Transverse colon (tissue), 4 donors: Measurements from ENCODE around the gene GRIN2C. TPM values are rescaled to one million over a fixed set of nuclear protein-coding genes. Genes with fewer than 3 reads are reported as not detected.
A peak's percentile ranks its signal among the peaks of the same experiment; 100 is the strongest.

Source experiments
- DNase-seq: peaks from one replicate; pipeline ENCODE4 v3.0.0-alpha.2; 2019
- H3K27ac ChIP-seq, 4 donors: fragments of 200-600 bp; sonication (generic); 2 replicates each; pipeline ENCODE4 v1.5.1; 2016 to 2018; ENCODE audit warnings: inconsistent platforms in 4 of 4
- H3K27me3 ChIP-seq: fragments of 200-600 bp; sonication (generic); 2 replicates; pipeline ENCODE4 v1.5.1; 2017; ENCODE audit warnings: inconsistent platforms
- H3K36me3 ChIP-seq, 4 donors: fragments of 200-600 bp; sonication (generic); 2 replicates each; pipeline ENCODE4 v1.5.1; 2017 to 2019; ENCODE audit warnings: inconsistent platforms in 4 of 4
- H3K4me1 ChIP-seq, 4 donors: fragments of 200-600 bp; sonication (generic); 2 replicates each; pipeline ENCODE4 v1.5.1; 2017 to 2020; ENCODE audit warnings: inconsistent platforms in 4 of 4
- H3K4me3 ChIP-seq, 4 donors: fragments of 200-600 bp; sonication (generic); 1 replicate in 1 of 4; 2 replicates in 3 of 4; pipeline versions ENCODE4 v1.5.1 to v1.6.1; 2017 to 2019; ENCODE audit warnings: inconsistent platforms in 4 of 4
- H3K9me3 ChIP-seq, 2 donors: fragments of 200-600 bp; sonication (generic); 2 replicates each; pipeline ENCODE4 v1.5.1; 2017 to 2019; ENCODE audit warnings: inconsistent platforms in 2 of 2
- EP300 ChIP-seq: sonication (generic); formaldehyde crosslinking; IDR thresholded peaks from one replicate; pipeline ENCODE4 v1.6.1; 2017; ENCODE audit warnings: antibody characterized with exemption, low read depth
- POLR2A ChIP-seq: fragments of 450-650 bp; IDR thresholded peaks from one replicate; pipeline ENCODE4 v1.6.1; 2016; ENCODE audit warnings: antibody characterized with exemption, mild to moderate bottlenecking, moderate library complexity
- POLR2AphosphoS5 ChIP-seq, 3 donors: sonication (generic); formaldehyde crosslinking; IDR thresholded peaks; one replicate each; pipeline ENCODE4 v1.6.1; 2016; ENCODE audit warnings: antibody characterized with exemption in 3 of 3
- WGBS, 2 donors: methylation state at CpG; one replicate each; pipeline ENCODE4 v1.1.5; 2018; ENCODE audit warnings: low coverage in 1 of 2; 5-methylcytosine and 5-hydroxymethylcytosine counted together
- in situ Hi-C, 4 donors: fragments of 200-750 bp; cut with MboI; loops; one replicate each; pipeline versions ENCODE4 v1.15.0 to v1.15.1; 2017; ENCODE audit warnings: low sequenced_read_pairs in 3 of 4, low pct_ligation_motif_present in 1 of 4, low pct_unique_long_range_greater_than_20kb in 1 of 4
- intact Hi-C: fragments of 100-400 bp; cut with DNase I; formaldehyde crosslinking; loops from one replicate; pipeline ENCODE4 v1.15.1; 2023; ENCODE audit warnings: low total_unique reads
- total RNA-seq, 4 donors: library from RNA; depleted of rRNA; stranded (reverse); fragments of >200 nt; gene quantifications; one replicate each; pipeline ENCODE4 v1.1.0, GENCODE V29; 2016
- TF ChIP-seq, protein P1 (sequence below), 5 experiments: fragments of 200-600 bp in 3 of 5; fragments of 450-650 bp in 2 of 5; sonication (generic) in 3 of 5; IDR thresholded peaks; 1 replicate in 2 of 5; 2 replicates in 3 of 5; pipeline ENCODE4 v1.5.1; 2016 to 2017; ENCODE audit warnings: antibody characterized with exemption in 5 of 5, inconsistent platforms in 3 of 5, mild to moderate bottlenecking in 2 of 5, moderate library complexity in 1 of 5

The GRIN2C gene
- total RNA-seq, 4 donors from 2014 or later = 0.27 to 0.40 TPM; not detected in 2

DNA sequence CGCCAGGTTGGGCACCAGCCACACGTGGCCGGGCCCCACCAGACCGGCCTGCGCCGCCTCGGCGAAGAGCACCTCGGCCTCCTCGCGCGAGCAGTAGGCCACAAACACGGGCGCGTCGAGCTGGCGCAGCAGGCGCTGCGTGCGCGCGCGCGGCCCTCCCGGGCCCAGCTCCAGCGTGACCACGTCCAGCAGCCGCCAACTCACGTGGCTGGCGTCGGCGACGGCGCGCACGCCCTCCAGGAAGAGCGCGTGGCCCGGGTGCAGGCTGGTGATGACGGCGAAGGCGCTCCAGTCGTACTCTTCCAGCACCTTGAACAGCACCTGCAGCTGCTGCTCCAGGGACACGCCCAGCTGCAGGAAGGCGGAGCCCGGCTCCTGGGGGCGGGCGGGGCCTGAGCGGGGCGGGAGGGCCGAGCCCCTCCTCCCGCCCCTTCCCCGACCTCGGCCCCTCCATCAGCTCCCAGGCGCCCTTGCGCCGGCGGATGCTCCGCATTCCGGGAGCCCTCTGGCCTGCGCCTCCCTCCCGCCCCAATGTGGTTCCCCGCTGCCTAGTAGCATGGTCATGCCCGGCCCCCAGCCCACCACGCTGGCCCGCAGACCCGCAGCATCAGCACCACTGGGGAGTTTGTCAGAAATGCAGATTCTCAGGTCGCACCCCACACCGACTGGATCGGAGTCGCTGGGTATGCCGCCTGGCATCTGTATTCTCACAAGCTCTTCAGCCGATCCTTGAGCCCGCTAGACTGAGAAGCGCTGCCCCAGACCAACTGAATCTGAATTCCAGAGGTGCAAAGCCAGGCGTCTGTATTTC lies 7.2 kb downstream of the GRIN2C start:
- WGBS, 2 donors = 26% methylated on average over 46 of the region's 76 CpGs; no CpG with 5 or more reads in 1 of the 2 donors
- in situ Hi-C loops = loop anchor here in 2 of 4 donors (25.0 kb wide), 1 partner anchor 115 kb away; the partner anchor contains the start of genes NHERF1 (in 2 of the 2) and RAB37 (in 2 of the 2)
- H3K27me3 ChIP-seq = peaks cover 77% of the 10 kb centered on the region

GRCh38 chr17:74851612-74852236 lies 8.0 kb downstream of the GRIN2C start:
- in situ Hi-C loops (loop anchor here in 2 of 4 donors (25.0 kb wide), 1 partner anchor 114 kb away; the partner anchor contains the start of genes NHERF1 (in 2 of the 2) and RAB37 (in 2 of the 2)), intact Hi-C loops (no loop called here)
- Histone ChIP-seq H3K27ac (no peak overlapping the region), H3K4me3 (no peak overlapping the region), H3K36me3 (no peaks in the 10 kb centered on the region), H3K9me3 (no peaks in the 10 kb centered on the region), H3K27me3 (peaks cover 70% of the 10 kb centered on the region), H3K4me1 (peaks cover 0 to 13% (median 11%) of the 10 kb centered on the region in 4 donors)
- WGBS, 2 donors = 61% methylated on average over 22 of the region's 29 CpGs; no CpG with 5 or more reads in 1 of the 2 donors
- no peak for DNase-seq
- TF ChIP-seq POLR2AphosphoS5 (IDR thresholded peaks at IDR 0.05) (peak in 1 of 3 donors; percentile 57), EP300 (no peak)

More for the DNA sequence above, 7.2 kb downstream of the GRIN2C start:
- Histone ChIP-seq H3K9me3 (no peaks in the 10 kb centered on the region), H3K4me3 (no peak overlapping the region), H3K4me1 (peaks cover 0 to 13% (median 11%) of the 10 kb centered on the region in 4 donors), H3K27ac (no peak overlapping the region), H3K36me3 (no peaks in the 10 kb centered on the region)
- intact Hi-C loops = no loop called here
- TF ChIP-seq POLR2A (no peak), EP300 (no peak), POLR2AphosphoS5 (IDR thresholded peaks at IDR 0.05) (no peak)
- TF ChIP-seq, protein P1, sequence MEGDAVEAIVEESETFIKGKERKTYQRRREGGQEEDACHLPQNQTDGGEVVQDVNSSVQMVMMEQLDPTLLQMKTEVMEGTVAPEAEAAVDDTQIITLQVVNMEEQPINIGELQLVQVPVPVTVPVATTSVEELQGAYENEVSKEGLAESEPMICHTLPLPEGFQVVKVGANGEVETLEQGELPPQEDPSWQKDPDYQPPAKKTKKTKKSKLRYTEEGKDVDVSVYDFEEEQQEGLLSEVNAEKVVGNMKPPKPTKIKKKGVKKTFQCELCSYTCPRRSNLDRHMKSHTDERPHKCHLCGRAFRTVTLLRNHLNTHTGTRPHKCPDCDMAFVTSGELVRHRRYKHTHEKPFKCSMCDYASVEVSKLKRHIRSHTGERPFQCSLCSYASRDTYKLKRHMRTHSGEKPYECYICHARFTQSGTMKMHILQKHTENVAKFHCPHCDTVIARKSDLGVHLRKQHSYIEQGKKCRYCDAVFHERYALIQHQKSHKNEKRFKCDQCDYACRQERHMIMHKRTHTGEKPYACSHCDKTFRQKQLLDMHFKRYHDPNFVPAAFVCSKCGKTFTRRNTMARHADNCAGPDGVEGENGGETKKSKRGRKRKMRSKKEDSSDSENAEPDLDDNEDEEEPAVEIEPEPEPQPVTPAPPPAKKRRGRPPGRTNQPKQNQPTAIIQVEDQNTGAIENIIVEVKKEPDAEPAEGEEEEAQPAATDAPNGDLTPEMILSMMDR (IDR thresholded peaks at IDR 0.05) = no peak
- peak; percentile 27 for DNase-seq

- Histone ChIP-seq H3K9me3 (no peaks in the 10 kb centered on the region), H3K27ac (no peak overlapping the region), H3K4me1 (peaks cover 0 to 13% (median 11%) of the 10 kb centered on the region in 4 donors), H3K4me3 (no peak overlapping the region), H3K36me3 (no peaks in the 10 kb centered on the region), H3K27me3 (peaks cover 62% of the 10 kb centered on the region)
- TF ChIP-seq EP300 (no peak), POLR2AphosphoS5 (IDR thresholded peaks at IDR 0.05) (no peak), POLR2A (no peak)
- TF ChIP-seq, protein P1 (IDR thresholded peaks at IDR 0.05) = no peak
- 57% methylated on average over 1 to 3 of the region's 3 CpGs for WGBS, 2 donors
- in situ Hi-C loops (loop anchor here in 2 of 4 donors (25.0 kb wide), 1 partner anchor 114 kb away; the partner anchor contains the start of genes NHERF1 (in 2 of the 2) and RAB37 (in 2 of the 2)), intact Hi-C loops (no loop called here)
- DNase-seq = no peak
Measured at GRCh38 chr17:74850914-74851313, 8.8 kb downstream of the GRIN2C start.

DNA sequence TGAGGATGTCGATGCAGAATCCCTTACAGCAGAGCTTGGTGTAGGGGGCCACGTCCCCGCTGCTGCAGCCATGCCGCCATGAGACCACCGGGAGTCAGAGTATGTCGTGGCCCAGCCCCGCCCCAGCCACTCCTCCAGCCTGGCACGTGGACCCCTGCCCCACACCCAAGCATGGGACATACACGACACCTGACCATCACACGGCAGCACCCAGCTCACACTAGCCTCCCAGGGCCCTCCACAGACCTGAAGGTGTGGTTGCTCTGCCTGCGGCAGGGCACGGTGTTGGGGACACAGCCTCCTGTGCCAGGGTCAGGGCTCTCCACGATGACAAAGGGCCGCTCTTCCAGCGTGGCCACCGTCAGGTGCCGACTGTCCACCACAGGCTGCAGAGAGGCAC lies 9.4 kb downstream of the GRIN2C start:
- TF ChIP-seq POLR2AphosphoS5 (IDR thresholded peaks at IDR 0.05) (no peak), EP300 (no peak), POLR2A (no peak)
- TF ChIP-seq, protein P1 (IDR thresholded peaks at IDR 0.05) = no peak
- WGBS, 2 donors = 78% methylated on average over 17 of the region's 17 CpGs; no CpG with 5 or more reads in 1 of the 2 donors
- in situ Hi-C loops (loop anchor here in 2 of 4 donors (25.0 kb wide), 1 partner anchor 113 kb away; the partner anchor contains the start of genes NHERF1 (in 2 of the 2) and RAB37 (in 2 of the 2)), intact Hi-C loops (no loop called here)
- Histone ChIP-seq H3K9me3 (no peaks in the 10 kb centered on the region), H3K27me3 (peaks cover 56% of the 10 kb centered on the region), H3K4me1 (peaks cover 0 to 13% (median 11%) of the 10 kb centered on the region in 4 donors), H3K27ac (no peak overlapping the region), H3K36me3 (no peaks in the 10 kb centered on the region), H3K4me3 (no peak overlapping the region)
- no peak for DNase-seq
